ENCODE data around the gene RAB9B.

RAB9B gene

GRCh38 chrX:103811858-103812257 is 20.2 kb downstream of the RAB9B start:
- DNase-seq (ENCODE audit: low spot score) = peak; percentile 23

GRCh38 chrX:103806862-103807474 is 25.1 kb downstream of the RAB9B start:
- peak; percentile 7 for DNase-seq (ENCODE audit: low spot score)

DNA sequence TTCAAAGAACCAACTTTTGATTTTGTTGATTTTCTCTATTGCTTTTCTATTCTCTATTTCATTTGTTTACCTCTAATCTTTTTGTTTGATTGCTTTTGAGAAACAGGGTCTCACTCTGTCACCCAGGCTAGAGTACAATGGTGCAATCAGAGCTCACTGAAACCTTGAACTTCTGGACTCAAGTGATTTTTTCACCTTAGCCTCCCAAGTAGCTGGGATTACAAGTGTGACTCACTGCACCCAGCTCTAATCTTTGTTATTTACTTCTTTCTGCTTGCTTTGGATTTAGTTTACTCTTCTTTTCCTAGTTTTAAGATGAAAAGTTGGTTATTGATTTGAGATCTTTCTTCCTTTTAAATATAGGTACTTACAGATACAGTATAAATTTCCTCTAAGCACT is 26.2 kb downstream of the RAB9B start:
- DNase-seq (ENCODE audit: low spot score) = no peak

DNA sequence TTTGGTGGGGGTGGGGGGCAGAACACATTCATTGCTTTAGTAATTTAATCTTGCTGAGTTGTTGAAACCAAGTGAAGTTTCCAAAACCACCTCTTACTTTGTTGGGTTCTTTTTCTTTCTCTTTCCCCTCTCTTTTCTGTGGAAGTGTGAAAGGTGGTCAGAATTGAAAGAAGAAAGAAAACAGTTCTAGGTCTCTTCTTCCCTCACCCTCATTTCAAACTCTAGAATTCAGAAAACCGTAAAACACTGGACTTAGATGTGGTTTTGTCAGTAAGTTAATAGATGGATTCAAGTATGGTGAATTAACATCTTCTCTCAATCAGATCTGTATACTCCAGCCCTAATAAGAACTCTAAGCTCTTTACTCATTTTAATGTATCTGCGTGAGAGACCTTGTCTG is 31.7 kb downstream of the RAB9B start:
- no peak for DNase-seq (ENCODE audit: low spot score)

- no peak for DNase-seq (ENCODE audit: low spot score)
These were observed 34.4 kb downstream of the RAB9B start for GRCh38 chrX:103797691-103798090.

- DNase-seq (ENCODE audit: low spot score) = no peak
These were observed 37.9 kb downstream of the RAB9B start for GRCh38 chrX:103794119-103794518.

- no peak for DNase-seq (ENCODE audit: low spot score)
These were observed 38.5 kb downstream of the RAB9B start for GRCh38 chrX:103793545-103793940.

- no peak for DNase-seq (ENCODE audit: low spot score)
These were observed 39.0 kb downstream of the RAB9B start for GRCh38 chrX:103792916-103793544.

DNA sequence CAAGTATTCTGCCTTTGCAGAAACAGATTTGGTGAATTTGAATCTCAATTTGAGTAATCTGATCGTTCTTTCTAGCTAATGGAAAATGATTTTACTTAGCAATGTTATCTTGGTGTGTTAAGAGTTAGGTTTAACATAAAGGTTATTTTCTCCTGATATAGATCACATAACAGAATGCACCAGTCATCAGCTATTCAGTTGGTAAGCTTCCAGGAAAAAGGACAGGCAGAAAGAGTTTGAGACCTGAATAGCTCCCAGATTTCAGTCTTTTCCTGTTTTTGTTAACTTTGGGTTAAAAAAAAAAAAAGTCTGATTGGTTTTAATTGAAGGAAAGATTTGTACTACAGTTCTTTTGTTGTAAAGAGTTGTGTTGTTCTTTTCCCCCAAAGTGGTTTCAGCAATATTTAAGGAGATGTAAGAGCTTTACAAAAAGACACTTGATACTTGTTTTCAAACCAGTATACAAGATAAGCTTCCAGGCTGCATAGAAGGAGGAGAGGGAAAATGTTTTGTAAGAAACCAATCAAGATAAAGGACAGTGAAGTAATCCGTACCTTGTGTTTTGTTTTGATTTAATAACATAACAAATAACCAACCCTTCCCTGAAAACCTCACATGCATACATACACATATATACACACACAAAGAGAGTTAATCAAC is 40.1 kb downstream of the RAB9B start:
- no peak for DNase-seq (ENCODE audit: low spot score)

- no peak for DNase-seq (ENCODE audit: low spot score)
These were observed 40.8 kb downstream of the RAB9B start for GRCh38 chrX:103791228-103791627.

DNA sequence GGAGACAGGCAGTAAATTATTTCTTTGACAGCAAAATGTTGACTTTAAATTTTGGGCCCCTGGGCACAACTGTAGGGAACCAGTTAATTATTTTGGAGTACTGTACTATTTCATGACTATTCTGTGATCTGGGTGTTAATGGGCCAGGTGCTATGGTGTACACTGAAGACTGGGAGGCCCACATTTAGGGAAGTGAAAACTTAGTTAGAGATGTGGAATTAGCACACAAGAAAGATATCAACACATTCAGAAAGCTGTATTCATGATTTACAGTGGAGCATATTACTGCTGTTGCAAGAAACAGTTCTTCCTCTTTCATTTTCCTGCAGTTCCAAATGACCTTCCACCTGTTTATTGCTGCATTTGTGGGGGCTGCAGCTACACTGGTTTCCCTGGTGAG is 43.1 kb downstream of the RAB9B start:
- no peak for DNase-seq (ENCODE audit: low spot score)

GRCh38 chrX:103783971-103784370 is 48.1 kb downstream of the RAB9B start:
- DNase-seq (ENCODE audit: low spot score) = no peak

DNA sequence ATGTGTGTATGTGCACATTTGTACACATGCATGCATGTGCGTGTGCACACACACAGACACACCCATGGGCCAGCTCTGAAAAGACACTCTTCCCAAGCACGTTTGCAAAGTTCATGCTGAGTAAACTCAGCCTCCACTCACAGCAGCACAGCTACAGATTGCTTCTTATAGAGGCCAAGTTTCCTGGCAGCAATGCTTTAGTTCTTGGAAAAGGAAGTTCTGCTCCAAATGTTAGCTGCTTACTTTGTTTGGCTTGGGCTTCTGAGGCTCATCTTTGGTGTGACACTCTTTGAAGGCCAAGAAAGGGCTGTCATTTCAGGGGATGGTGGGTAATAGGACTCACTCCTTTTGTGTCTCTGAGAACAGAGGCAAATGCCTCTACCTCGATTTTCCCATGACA is 48.9 kb downstream of the RAB9B start:
- DNase-seq (ENCODE audit: low spot score) = no peak

- no peak for DNase-seq (ENCODE audit: low spot score)
These were observed 49.4 kb downstream of the RAB9B start for GRCh38 chrX:103782640-103783039.

- no peak for DNase-seq (ENCODE audit: low spot score)
These were observed 50.4 kb downstream of the RAB9B start for GRCh38 chrX:103781706-103782105.

DNA sequence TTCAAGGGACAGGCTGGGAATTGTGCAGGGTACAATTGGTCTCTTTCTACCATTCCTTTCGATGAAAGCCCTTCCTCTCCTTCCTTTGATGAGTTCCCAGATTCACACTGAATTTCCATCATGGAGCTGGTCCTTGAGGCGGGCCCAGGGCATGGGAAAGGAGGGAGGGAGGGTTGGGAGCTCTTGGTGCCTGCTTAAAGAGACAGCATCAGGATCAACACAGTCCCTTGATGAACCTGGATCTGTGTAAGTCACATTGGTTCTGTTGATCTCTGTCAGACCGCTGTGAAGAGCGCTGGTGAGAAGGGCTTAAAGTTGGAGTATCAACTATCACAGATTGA is 51.0 kb downstream of the RAB9B start:
- no peak for DNase-seq (ENCODE audit: low spot score)

- no peak for DNase-seq (ENCODE audit: low spot score)
These were observed 51.6 kb downstream of the RAB9B start for GRCh38 chrX:103780336-103781061.

- no peak for DNase-seq (ENCODE audit: low spot score)
These were observed 52.8 kb downstream of the RAB9B start for GRCh38 chrX:103779141-103779789.

DNA sequence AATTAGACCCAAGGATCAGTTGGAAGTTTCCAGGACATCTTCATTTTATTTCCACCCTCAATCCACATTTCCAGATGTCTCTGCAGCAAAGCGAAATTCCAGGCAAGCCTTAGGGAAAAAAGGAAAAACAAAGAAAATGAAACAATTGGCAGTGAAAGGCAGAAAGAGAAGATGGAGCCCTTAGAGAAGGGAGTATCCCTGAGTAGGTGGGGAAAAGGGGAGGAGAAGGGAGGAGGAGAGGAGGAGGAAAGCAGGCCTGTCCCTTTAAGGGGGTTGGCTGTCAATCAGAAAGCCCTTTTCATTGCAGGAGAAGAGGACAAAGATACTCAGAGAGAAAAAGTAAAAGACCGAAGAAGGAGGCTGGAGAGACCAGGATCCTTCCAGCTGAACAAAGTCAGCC is 55.5 kb downstream of the RAB9B start, which contains the start of gene PLP1:
TSS of gene PLP1 (plus strand) at position 295 of the 400 bp plus-strand sequence. CDS start 156 bp downstream, outside the sequence.
- DNase-seq (ENCODE audit: low spot score) = no peak

DNA sequence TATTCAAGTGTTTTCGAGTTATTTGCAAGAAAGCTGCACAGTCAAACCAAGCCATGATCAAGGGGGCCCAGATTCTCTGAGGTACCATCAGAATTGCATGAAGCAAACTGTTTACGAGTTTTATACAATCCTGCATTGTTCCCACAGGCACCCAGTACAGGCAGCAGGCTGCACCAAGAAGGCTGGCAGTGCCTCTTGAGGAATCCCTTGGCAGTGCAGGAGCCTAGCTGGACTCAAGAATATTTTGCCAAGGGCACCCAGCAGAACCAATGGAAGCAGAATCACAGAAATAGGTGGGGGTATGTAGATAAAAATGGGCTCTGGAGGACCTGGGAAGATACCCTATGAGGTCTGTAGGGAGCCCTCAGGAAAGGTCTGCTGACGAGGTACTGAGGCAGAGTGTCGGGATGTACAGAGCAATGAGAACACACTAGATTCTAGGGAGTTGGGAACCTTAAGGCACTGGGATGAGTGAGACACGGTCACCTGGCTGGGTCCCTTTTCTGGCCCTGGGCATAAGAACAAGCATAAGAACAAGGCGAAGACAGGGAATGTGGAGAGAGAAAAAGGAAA is 57.9 kb downstream of the RAB9B start:
- DNase-seq (ENCODE audit: low spot score) = peak; percentile 37

DNA sequence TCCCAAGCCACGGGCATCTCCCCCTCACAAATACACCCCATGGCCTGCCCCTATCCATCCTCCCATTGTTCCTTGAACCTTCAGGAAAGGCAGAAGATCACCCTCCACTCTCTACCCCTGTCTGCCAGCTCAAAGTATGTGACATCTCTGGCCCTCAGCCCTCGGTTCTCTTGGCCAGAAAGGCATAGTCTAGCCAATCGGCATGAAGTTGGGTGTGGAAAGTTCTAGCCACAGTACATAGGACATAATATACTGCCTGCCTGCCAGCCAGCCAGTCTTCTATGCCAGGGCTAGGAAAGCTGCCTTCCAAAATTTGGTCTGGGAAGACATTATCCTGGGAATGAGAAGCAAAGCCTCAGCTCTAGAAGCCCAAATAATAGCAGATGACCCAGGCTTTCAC is 58.6 kb downstream of the RAB9B start:
- DNase-seq (ENCODE audit: low spot score) = no peak

All from SW480 (cell line).